ENCODE data around the gene APOB.

DNA sequence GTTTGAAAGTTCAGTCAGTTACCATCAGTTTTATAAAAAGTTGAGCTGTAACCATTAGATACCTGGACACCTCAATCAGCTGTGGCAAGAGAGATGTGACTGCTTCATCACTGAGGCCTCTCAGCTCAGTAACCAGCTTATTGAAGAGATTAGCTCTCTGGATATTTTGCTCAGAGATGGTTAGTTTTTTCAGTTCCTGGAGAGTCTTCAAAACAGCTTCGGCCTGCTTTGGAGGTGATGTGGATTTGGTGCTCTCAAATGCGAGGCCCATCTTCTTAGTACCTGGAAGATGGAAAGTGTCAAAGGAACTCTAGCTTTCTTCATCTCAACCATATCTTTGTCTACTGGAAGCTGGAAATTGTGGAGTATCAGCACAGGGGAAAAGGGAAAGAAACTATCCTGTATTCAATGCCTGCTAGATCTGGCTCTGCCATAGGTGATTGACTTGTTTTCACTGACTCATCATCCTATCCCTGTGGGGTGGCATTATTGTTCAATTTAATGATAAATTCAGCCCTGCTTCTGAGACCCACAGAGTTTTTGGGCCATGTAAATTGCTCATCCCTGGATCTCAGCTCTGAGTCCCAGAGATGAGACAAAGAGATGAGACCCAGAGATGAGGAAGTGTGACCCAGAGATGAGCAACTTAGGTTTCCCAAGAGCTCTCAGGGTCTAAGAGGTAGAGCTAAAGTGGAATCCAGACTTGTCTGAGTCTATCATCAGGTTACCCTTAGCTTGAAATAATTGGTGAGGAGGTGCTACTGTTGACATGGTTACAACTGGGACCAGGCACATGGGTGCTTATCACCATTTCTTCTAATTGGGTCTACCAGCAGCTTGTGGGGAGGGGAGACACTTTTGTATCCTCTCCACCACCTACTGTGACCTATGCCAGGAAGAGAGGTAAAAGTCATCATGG, 10.4 kb downstream of the APOB start:
- TF ChIP-seq CTCF (IDR thresholded peaks at IDR 0.05; ENCODE audit: low read length) = no peak
- no peak for TF ChIP-seq EZH2 (IDR thresholded peaks at IDR 0.05; ENCODE audit: borderline replicate concordance, low read length)

Data from OCI-LY1 (cell line).